Prostate gland (tissue), 2 donors: Measurements from ENCODE around the gene ZNF700.
"Not testable (repeated sequence)": the region's sequence is repeated elsewhere in the genome, so short reads cannot be mapped to it uniquely, and the experiment has no call there.

Source experiments
- CTCF ChIP-seq, 4 experiments: fragments of 200-600 bp in 2 of 4; fragments of 450-650 bp in 2 of 4; sonication (generic) in 2 of 4; IDR thresholded peaks; 1 replicate in 3 of 4; 2 replicates in 1 of 4; pipeline ENCODE4 v1.5.1; 2016 to 2019; ENCODE audit warnings: antibody characterized with exemption in 4 of 4, mild to moderate bottlenecking in 2 of 4, moderate library complexity in 2 of 4
- POLR2A ChIP-seq: fragments of 450-650 bp; IDR thresholded peaks from one replicate; pipeline ENCODE4 v1.6.1; 2016; ENCODE audit warnings: antibody characterized with exemption, mild to moderate bottlenecking
- POLR2AphosphoS5 ChIP-seq: sonication (generic); formaldehyde crosslinking; IDR thresholded peaks from one replicate; pipeline ENCODE4 v1.6.1; 2017; ENCODE audit warnings: antibody characterized with exemption

DNA sequence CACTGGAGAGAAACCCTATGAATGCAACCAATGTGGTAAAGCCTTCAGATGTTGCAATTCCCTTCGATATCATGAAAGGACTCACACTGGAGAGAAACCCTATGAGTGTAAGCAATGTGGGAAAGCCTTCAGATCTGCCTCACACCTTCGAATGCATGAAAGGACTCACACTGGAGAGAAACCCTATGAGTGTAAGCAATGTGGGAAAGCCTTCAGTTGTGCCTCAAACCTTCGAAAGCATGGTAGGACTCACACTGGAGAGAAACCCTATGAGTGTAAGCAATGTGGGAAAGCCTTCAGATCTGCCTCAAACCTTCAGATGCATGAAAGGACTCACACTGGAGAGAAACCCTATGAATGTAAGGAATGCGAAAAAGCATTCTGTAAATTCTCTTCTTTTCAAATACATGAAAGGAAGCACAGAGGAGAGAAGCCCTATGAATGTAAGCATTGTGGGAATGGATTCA lies 24.7 kb downstream of the ZNF700 start:
- not testable (repeated sequence) for TF ChIP-seq CTCF (IDR thresholded peaks at IDR 0.05); POLR2A; POLR2AphosphoS5
